Trophoblast cell (in vitro differentiated cells and primary cell): ENCODE measurements around the gene MEOX2.

Experiments used
- DNase-seq, 2 donors: peaks; one replicate each; pipeline ENCODE4 v3.0.0-alpha.2; 2016
- H2AFZ ChIP-seq: 2 replicates; pipeline ENCODE4 v1.6.1; 2013; ENCODE audit warnings: low read length, moderate library complexity, mild to moderate bottlenecking; ENCODE audit not compliant: insufficient read depth, poor library complexity
- H2AK5ac ChIP-seq: 2 replicates; pipeline ENCODE4 v1.6.1; 2013; ENCODE audit warnings: mild to moderate bottlenecking, low read length
- H2BK120ac ChIP-seq: 2 replicates; pipeline ENCODE4 v1.6.1; 2013; ENCODE audit warnings: low read length, mild to moderate bottlenecking, moderate library complexity; ENCODE audit not compliant: insufficient read depth, poor library complexity
- H2BK12ac ChIP-seq: 2 replicates; pipeline ENCODE4 v1.6.1; 2013; ENCODE audit warnings: mild to moderate bottlenecking, low read length, moderate library complexity
- H2BK5ac ChIP-seq: 2 replicates; pipeline ENCODE4 v1.6.1; 2013; ENCODE audit warnings: low read length, low read depth, moderate library complexity, mild to moderate bottlenecking; ENCODE audit not compliant: poor library complexity
- H3K14ac ChIP-seq: 2 replicates; pipeline ENCODE4 v1.6.1; 2013; ENCODE audit warnings: mild to moderate bottlenecking, low read length
- H3K18ac ChIP-seq: 2 replicates; pipeline ENCODE4 v1.6.1; 2013; ENCODE audit warnings: mild to moderate bottlenecking, low read length
- H3K23ac ChIP-seq: 2 replicates; pipeline ENCODE4 v1.6.1; 2013; ENCODE audit warnings: low read length
- H3K27ac ChIP-seq: 2 replicates; pipeline ENCODE4 v1.5.1; 2013; ENCODE audit warnings: low read depth, mild to moderate bottlenecking, inconsistent platforms, low read length, moderate library complexity
- H3K27me3 ChIP-seq: 2 replicates; pipeline ENCODE4 v1.6.1; 2013; ENCODE audit warnings: inconsistent platforms, mild to moderate bottlenecking, low read length, moderate library complexity; ENCODE audit not compliant: insufficient read depth
- H3K36me3 ChIP-seq, 2 experiments: 1 replicate in 1 of 2; 2 replicates in 1 of 2; pipeline ENCODE4 v1.6.1; 2013; ENCODE audit warnings: low read length in 2 of 2, mild to moderate bottlenecking in 2 of 2, moderate library complexity in 1 of 2; ENCODE audit not compliant: insufficient read depth in 2 of 2, control insufficient read depth in 1 of 2
- H3K4ac ChIP-seq: 2 replicates; pipeline ENCODE4 v1.6.1; 2013; ENCODE audit warnings: low read depth, mild to moderate bottlenecking, low read length, moderate library complexity
- H3K4me1 ChIP-seq, 2 experiments: 1 replicate in 1 of 2; 2 replicates in 1 of 2; pipeline ENCODE4 v1.6.1; 2013; ENCODE audit warnings: low read length in 2 of 2, mild to moderate bottlenecking in 2 of 2, moderate library complexity in 1 of 2; ENCODE audit not compliant: insufficient read depth in 2 of 2, control insufficient read depth in 1 of 2
- H3K4me2 ChIP-seq: 2 replicates; pipeline ENCODE4 v1.6.1; 2013; ENCODE audit warnings: inconsistent platforms, mild to moderate bottlenecking, low read length, moderate library complexity
- H3K4me3 ChIP-seq: 2 replicates; pipeline ENCODE4 v1.5.1; 2013; ENCODE audit warnings: mild to moderate bottlenecking, low read depth, low read length, inconsistent platforms
- H3K79me1 ChIP-seq: one replicate; pipeline ENCODE4 v1.6.1; 2013; ENCODE audit warnings: low read length
- H3K79me2 ChIP-seq: 2 replicates; pipeline ENCODE4 v1.6.1; 2013; ENCODE audit warnings: low read length, mild to moderate bottlenecking; ENCODE audit not compliant: control insufficient read depth, insufficient read depth, poor library complexity
- H3K9ac ChIP-seq: 2 replicates; pipeline ENCODE4 v1.6.1; 2013; ENCODE audit warnings: mild to moderate bottlenecking, low read length
- H3K9me3 ChIP-seq: 2 replicates; pipeline ENCODE4 v1.6.1; 2013; ENCODE audit warnings: low read depth, mild to moderate bottlenecking, control low read depth, inconsistent platforms, low read length; ENCODE audit not compliant: insufficient read depth
- H4K12ac ChIP-seq: 2 replicates; pipeline ENCODE4 v1.6.1; 2013; ENCODE audit warnings: low read depth, mild to moderate bottlenecking, low read length, moderate library complexity
- H4K8ac ChIP-seq: 2 replicates; pipeline ENCODE4 v1.6.1; 2013; ENCODE audit warnings: low read depth, mild to moderate bottlenecking, low read length, moderate library complexity
- H4K91ac ChIP-seq: one replicate; pipeline ENCODE4 v1.6.1; 2013; ENCODE audit warnings: low read depth, mild to moderate bottlenecking, low read length, moderate library complexity
- WGBS: extraction: QIAGEN DNeasy Blood & Tissue Kit; methylation state at CpG from one replicate; pipeline ENCODE4 v1.1.7; 2013; ENCODE audit warnings: missing lambda C conversion rate; ENCODE audit not compliant: insufficient read length, insufficient coverage; ENCODE audit errors: extremely low coverage; 5-methylcytosine and 5-hydroxymethylcytosine counted together

The MEOX2 gene

DNA sequence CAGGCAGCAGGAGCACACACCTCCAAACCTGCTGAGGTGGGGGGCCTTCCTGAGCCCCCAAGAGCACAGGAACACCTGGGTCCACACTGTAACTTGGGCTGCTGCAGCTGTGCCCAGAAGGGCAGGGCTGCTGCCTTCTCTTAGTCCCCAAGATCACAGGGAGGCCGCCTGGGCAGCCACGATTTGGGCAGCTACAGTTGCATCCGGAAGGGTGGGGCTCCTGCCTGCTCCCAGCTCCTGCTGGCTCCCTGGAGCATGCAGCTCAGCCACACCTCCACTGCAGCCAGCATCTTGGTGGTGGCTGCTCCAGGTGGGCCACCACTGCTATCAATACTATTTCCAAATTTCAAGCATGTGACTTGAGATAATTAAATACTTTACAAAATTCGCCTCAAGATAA lies 86.2 kb downstream of the MEOX2 start:
- H3K4me3 ChIP-seq: no peak overlapping the region
- H2BK120ac ChIP-seq: no peak overlapping the region
- no peak overlapping the region for H2AFZ ChIP-seq
- H3K23ac ChIP-seq: no peak overlapping the region
- no peak overlapping the region for H3K27ac ChIP-seq
- H4K8ac ChIP-seq: no peak overlapping the region
- H3K4me2 ChIP-seq: no peak overlapping the region
- H3K79me1 ChIP-seq: no peaks in the 10 kb centered on the region
- no peak overlapping the region for H3K14ac ChIP-seq
- H3K9ac ChIP-seq: no peak overlapping the region
- no peak overlapping the region for H2BK12ac ChIP-seq
- WGBS: no CpG with 5 or more reads among the region's 4 CpGs
- H3K4me1 ChIP-seq: no peaks in the 10 kb centered on the region
- DNase-seq: no peak
- H3K36me3 ChIP-seq: no peaks in the 10 kb centered on the region
- no peak overlapping the region for H4K91ac ChIP-seq
- no peaks in the 10 kb centered on the region for H3K27me3 ChIP-seq
- H3K9me3 ChIP-seq: no peaks in the 10 kb centered on the region
- no peak overlapping the region for H4K12ac ChIP-seq
- no peak overlapping the region for H2BK5ac ChIP-seq
- H3K4ac ChIP-seq: no peak overlapping the region
- H3K79me2 ChIP-seq: no peaks in the 10 kb centered on the region
- no peak overlapping the region for H2AK5ac ChIP-seq
- no peak overlapping the region for H3K18ac ChIP-seq

DNA sequence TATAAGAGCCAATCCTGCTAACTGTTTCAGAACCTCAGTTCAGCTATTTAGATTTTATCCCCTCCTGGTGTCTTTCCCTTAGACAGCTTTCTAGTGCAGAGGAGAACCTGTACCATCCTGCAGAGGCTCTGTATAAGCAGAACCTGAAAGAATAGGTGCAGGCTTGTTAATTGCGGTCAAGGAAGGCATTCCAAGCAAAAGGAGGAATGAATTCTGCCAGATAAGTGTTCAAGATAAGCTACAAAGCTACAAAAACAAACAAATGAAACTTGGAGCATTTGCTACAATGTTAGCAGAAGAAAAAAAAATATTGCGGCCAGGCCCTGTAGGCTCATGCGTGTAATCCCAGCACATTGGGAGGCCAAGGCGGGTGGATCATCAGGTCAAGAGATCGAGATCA lies 92.0 kb downstream of the MEOX2 start:
- Histone ChIP-seq H3K79me2 (no peaks in the 10 kb centered on the region), H3K27ac (no peak overlapping the region), H3K79me1 (no peaks in the 10 kb centered on the region), H3K36me3 (no peaks in the 10 kb centered on the region), H4K12ac (no peak overlapping the region), H2AFZ (no peak overlapping the region), H2BK120ac (no peak overlapping the region), H3K4me1 (peaks cover 0 to 2% of the 10 kb centered on the region in 2 experiments), H4K91ac (no peak overlapping the region), H2BK12ac (no peak overlapping the region), H3K4me2 (no peak overlapping the region), H3K9ac (no peak overlapping the region), H3K18ac (no peak overlapping the region), H2BK5ac (no peak overlapping the region), H4K8ac (no peak overlapping the region), H3K9me3 (no peaks in the 10 kb centered on the region), H3K4ac (no peak overlapping the region), H3K14ac (no peak overlapping the region), H3K4me3 (no peak overlapping the region), H3K27me3 (no peaks in the 10 kb centered on the region), H2AK5ac (no peak overlapping the region), H3K23ac (no peak overlapping the region)
- no CpG with 5 or more reads among the region's 5 CpGs for WGBS
- peak in 1 of 2 donors; percentile 9 for DNase-seq

GRCh38 chr7:15593382-15593781 lies 93.1 kb downstream of the MEOX2 start:
- H3K4me3 ChIP-seq: no peak overlapping the region
- H3K9me3 ChIP-seq: no peaks in the 10 kb centered on the region
- no peak overlapping the region for H3K4ac ChIP-seq
- no peak overlapping the region for H3K27ac ChIP-seq
- no peak overlapping the region for H3K9ac ChIP-seq
- no peak overlapping the region for H4K8ac ChIP-seq
- no peak for DNase-seq
- no peak overlapping the region for H4K91ac ChIP-seq
- no peak overlapping the region for H3K14ac ChIP-seq
- H4K12ac ChIP-seq: no peak overlapping the region
- H2BK120ac ChIP-seq: no peak overlapping the region
- no peaks in the 10 kb centered on the region for H3K27me3 ChIP-seq
- no peaks in the 10 kb centered on the region for H3K79me2 ChIP-seq
- H3K4me2 ChIP-seq: no peak overlapping the region
- no peaks in the 10 kb centered on the region for H3K36me3 ChIP-seq
- no peak overlapping the region for H3K23ac ChIP-seq
- no CpG with 5 or more reads among the region's 3 CpGs for WGBS
- no peak overlapping the region for H2AK5ac ChIP-seq
- no peak overlapping the region for H2BK5ac ChIP-seq
- peaks cover 0 to 2% of the 10 kb centered on the region in 2 experiments for H3K4me1 ChIP-seq
- H2BK12ac ChIP-seq: no peak overlapping the region
- no peaks in the 10 kb centered on the region for H3K79me1 ChIP-seq
- H2AFZ ChIP-seq: no peak overlapping the region
- H3K18ac ChIP-seq: no peak overlapping the region

DNA sequence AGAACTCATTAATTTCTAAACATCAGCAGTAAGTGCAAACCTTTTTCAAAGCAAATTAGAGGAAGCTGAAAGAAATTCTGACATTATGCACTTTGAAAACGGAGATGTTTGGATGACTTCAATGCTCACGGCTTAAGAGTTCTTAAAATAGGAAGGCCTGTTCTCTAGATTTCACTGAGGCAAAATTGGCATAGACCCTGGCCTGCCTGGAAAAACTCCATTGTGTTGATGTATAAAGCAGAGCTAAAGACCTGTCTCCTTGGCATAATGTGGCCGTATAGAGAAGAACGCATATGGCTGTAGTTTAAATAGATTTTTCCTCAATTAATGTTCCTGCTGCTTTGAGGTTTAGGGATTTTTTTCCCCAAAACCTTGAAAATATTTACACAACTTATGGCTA lies 100.2 kb downstream of the MEOX2 start:
- no peak overlapping the region for H3K23ac ChIP-seq
- no CpG with 5 or more reads among the region's 4 CpGs for WGBS
- H3K9ac ChIP-seq: no peak overlapping the region

More for the DNA sequence above, 100.2 kb downstream of the MEOX2 start:
- H3K79me2 ChIP-seq: no peaks in the 10 kb centered on the region
- H3K14ac ChIP-seq: no peak overlapping the region
- H2BK5ac ChIP-seq: no peak overlapping the region
- no peak overlapping the region for H2AFZ ChIP-seq
- no peak overlapping the region for H3K4me2 ChIP-seq
- no peak overlapping the region for H4K12ac ChIP-seq
- no peak overlapping the region for H4K8ac ChIP-seq
- H4K91ac ChIP-seq: no peak overlapping the region
- H3K18ac ChIP-seq: no peak overlapping the region
- no peak overlapping the region for H2BK120ac ChIP-seq
- no peak overlapping the region for H3K27ac ChIP-seq
- peaks cover 3% of the 10 kb centered on the region for H3K9me3 ChIP-seq
- no peak overlapping the region for H2BK12ac ChIP-seq
- no peak overlapping the region for H2AK5ac ChIP-seq
- no peak overlapping the region for H3K4ac ChIP-seq
- H3K79me1 ChIP-seq: no peaks in the 10 kb centered on the region
- no peaks in the 10 kb centered on the region for H3K36me3 ChIP-seq
- H3K27me3 ChIP-seq: no peaks in the 10 kb centered on the region
- no peak for DNase-seq
- H3K4me3 ChIP-seq: no peak overlapping the region
- H3K4me1 ChIP-seq: no peaks in the 10 kb centered on the region
